Measurements from ENCODE around the gene VEZT.

DNA sequence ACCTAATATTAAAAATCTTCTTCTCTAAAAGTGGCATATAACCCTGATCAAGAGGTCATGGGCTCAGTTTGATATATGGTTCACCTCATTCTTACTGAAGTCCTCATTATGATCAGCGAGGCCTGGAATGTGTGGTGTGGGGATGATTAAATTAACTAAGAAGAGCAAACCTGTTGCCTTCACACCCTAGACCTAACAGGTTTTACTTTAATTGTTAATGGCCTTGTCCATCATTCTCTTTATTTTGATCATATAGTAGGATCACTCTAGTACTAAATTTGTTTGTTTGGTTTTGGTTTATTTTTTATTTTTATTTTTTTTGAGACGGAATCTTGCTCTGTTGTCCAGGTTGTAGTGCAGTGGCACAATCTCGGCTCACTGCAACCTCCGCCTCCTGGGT is 43.5 kb downstream of the VEZT start:
- TF ChIP-seq, protein P1, sequence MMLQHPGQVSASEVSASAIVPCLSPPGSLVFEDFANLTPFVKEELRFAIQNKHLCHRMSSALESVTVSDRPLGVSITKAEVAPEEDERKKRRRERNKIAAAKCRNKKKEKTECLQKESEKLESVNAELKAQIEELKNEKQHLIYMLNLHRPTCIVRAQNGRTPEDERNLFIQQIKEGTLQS (IDR thresholded peaks at IDR 0.05), result no peak
- no peak for TF ChIP-seq HNF4A (conservative IDR thresholded peaks at IDR 0.05)
- TF ChIP-seq YY1 (IDR thresholded peaks at IDR 0.05), result no peak
- TF ChIP-seq, protein P2, sequence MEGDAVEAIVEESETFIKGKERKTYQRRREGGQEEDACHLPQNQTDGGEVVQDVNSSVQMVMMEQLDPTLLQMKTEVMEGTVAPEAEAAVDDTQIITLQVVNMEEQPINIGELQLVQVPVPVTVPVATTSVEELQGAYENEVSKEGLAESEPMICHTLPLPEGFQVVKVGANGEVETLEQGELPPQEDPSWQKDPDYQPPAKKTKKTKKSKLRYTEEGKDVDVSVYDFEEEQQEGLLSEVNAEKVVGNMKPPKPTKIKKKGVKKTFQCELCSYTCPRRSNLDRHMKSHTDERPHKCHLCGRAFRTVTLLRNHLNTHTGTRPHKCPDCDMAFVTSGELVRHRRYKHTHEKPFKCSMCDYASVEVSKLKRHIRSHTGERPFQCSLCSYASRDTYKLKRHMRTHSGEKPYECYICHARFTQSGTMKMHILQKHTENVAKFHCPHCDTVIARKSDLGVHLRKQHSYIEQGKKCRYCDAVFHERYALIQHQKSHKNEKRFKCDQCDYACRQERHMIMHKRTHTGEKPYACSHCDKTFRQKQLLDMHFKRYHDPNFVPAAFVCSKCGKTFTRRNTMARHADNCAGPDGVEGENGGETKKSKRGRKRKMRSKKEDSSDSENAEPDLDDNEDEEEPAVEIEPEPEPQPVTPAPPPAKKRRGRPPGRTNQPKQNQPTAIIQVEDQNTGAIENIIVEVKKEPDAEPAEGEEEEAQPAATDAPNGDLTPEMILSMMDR (IDR thresholded peaks at IDR 0.05; ENCODE audit: low read depth, low read length, missing input control), result no peak
- no peak for TF ChIP-seq REST (IDR thresholded peaks at IDR 0.05)
- TF ChIP-seq MAX (IDR thresholded peaks at IDR 0.05), result no peak
- TF ChIP-seq JUND (IDR thresholded peaks at IDR 0.05), result no peak
- no peak for TF ChIP-seq RAD21 (IDR thresholded peaks at IDR 0.05)
- no peak for TF ChIP-seq EGR1 (IDR thresholded peaks at IDR 0.05; ENCODE audit: low read depth in 2 of 2)
- TF ChIP-seq FOXA2 (IDR thresholded peaks at IDR 0.05), result no peak
- no peak for TF ChIP-seq GABPA (IDR thresholded peaks at IDR 0.05 in 1 of 2, conservative IDR thresholded peaks at IDR 0.05 in 1 of 2)

Measured in liver (tissue), 3 donors.